ENCODE results near the gene ELF1. TPM values are rescaled to one million over a fixed set of nuclear protein-coding genes. Genes with fewer than 3 reads are reported as not detected.

Gene ELF1
- total and polyA plus RNA-seq, 2 of the 4 experiments (the other 2 are of a cell fraction) = 25.4 to 27.6 TPM

DNA sequence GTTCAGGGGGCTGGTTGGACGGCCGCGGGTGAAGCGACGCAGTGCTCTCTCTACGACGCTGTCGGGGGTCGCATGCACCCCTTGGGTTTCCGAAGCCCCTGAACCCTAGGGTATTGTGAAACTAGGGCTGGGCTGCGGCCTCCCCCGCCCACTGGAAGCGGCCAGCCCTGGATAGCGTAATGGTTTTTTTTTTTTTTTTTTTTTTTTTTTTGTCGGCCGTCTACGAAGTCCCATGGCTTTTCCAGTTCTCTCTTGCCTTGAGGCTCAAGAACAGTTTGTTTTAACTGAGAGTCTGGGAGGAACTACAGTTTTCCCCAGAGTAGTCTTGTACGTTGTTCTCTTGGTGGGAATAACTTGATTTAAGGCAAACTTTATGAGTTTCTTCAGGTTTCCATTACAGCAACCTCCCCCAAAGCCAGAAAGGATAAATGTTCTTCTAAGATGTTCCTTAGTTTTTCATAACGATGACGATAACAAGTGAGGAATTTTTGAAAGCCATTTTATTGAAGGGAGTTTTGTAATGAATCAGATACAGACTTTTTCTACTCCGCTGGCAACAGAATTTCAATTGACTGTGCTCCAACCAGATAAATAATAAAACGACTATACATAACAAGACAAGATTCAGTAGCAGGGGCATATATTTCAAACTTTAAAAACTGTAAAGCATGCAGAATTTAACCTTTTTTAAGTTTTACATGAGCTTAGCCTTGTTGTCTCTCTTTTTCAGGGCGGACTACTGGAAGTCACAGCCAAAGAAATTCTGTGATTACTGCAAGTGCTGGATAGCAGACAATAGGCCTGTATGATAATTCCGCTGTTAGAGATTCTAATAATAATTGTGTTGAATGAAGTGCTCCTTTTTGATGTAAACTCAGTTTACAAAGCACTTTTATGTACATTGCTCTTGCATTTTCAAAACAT, 43.1 kb upstream of the ELF1 start:
- Histone ChIP-seq H3K9me3 (ENCODE audit: control insufficient read depth, insufficient read depth, low read length) (no peaks in the 10 kb centered on the region), H4K20me1 (ENCODE audit: insufficient read depth, low read length) (peaks cover 22% of the 10 kb centered on the region), H3K36me3 (ENCODE audit: control insufficient read depth, insufficient read depth, low read length) (peaks cover 8% of the 10 kb centered on the region), H3K4me2 (ENCODE audit: low read depth, low read length) (peak overlapping the region; percentile 86), H3K18ac (ENCODE audit: low read depth, low read length) (peak overlapping the region; percentile 91), H3K27ac (ENCODE audit: insufficient read depth, low read length) (peak overlapping the region; percentile 93), H3K79me1 (ENCODE audit: low read depth in 1 of 2, low read length in 2 of 2) (peaks cover 6 to 28% of the 10 kb centered on the region in 2 experiments), H3K4me3 (ENCODE audit: insufficient read depth, low read depth, low read length) (peak overlapping the region; percentile 82), H2BK20ac (ENCODE audit: low read depth, low read length) (peak overlapping the region; percentile 81; the same call in 1 of the 2 replicates), H2AFZ (replicated peaks; ENCODE audit: low read length, poor library complexity) (peak overlapping the region; percentile 91), H2BK15ac (ENCODE audit: low read depth, low read length) (peak overlapping the region; percentile 87; the same call in 1 of the 3 replicates), H3K56ac (ENCODE audit: extremely low read depth, insufficient read depth, low read length) (peak overlapping the region; percentile 94), H3K9me1 (ENCODE audit: insufficient read depth, low read length) (peaks cover 4% of the 10 kb centered on the region; the same call in 1 of the 2 replicates), H3K4me1 (ENCODE audit: control insufficient read depth, insufficient read depth, low read length) (peaks cover 6% of the 10 kb centered on the region), H2AK5ac (ENCODE audit: low read depth, low read length) (peak overlapping the region; percentile 63), H3K14ac (replicated peaks; ENCODE audit: low read depth, low read length) (peak overlapping the region; percentile 96), H3K27me3 (ENCODE audit: control insufficient read depth, insufficient read depth, low read length) (no peaks in the 10 kb centered on the region), H3K4ac (ENCODE audit: low read depth, low read length) (peak overlapping the region; percentile 95), H3K23ac (ENCODE audit: low read depth, low read length) (peak overlapping the region; percentile 93), H2BK5ac (ENCODE audit: low read depth, low read length, poor library complexity, severe bottlenecking) (peak overlapping the region; percentile 94), H4K91ac (ENCODE audit: insufficient read depth, low read depth, low read length) (peak overlapping the region; percentile 99), H4K5ac (ENCODE audit: low read depth, low read length) (peak overlapping the region; percentile 90), H3K9ac (ENCODE audit: low read depth, low read length) (peak overlapping the region; percentile 94), H2BK120ac (ENCODE audit: low read depth, low read length) (peak overlapping the region; percentile 73), H2AK9ac (replicated peaks; ENCODE audit: low read depth, low read length, poor library complexity) (peak overlapping the region; percentile 83), H4K8ac (ENCODE audit: low read depth in 2 of 2, low read length in 2 of 2) (peak overlapping the region; percentile 27 to 98)
- no CpG with 5 or more reads among the region's 24 CpGs for WGBS, 2 experiments (ENCODE audit: extremely low coverage in 2 of 2, insufficient read length in 1 of 2)
- intact Hi-C loops (cut with micrococcal nuclease) = loop anchor here (2.0 to 5.0 kb wide), 3 partner anchors 90 to 273 kb away; partner anchors contain the start of genes NAA16 and SLC25A15
- ChIA-PET POLR2A (ENCODE audit: unreplicated experiment) (no interaction called here), CTCF (no interaction called here)
- in situ Hi-C loops (cut with MboI; ENCODE audit: low sequenced_read_pairs) = no loop called here
- TSS peak; percentile 67 for BruUV-seq (replicated peaks)
- TF ChIP-seq RCOR1 (IDR thresholded peaks at IDR 0.05; ENCODE audit: insufficient replicate concordance, low read length) (no peak), RAD21 (IDR thresholded peaks at IDR 0.05; ENCODE audit: low read length) (0 out of 2 replicates have a peak, but pooled peaks have one; percentile 3), CEBPB (IDR thresholded peaks at IDR 0.05; ENCODE audit: low read depth, low read length) (peak; percentile 90)
- dilution Hi-C loops (cut with HindIII; ENCODE audit: low sequenced_read_pairs, unreplicated experiment) = no loop called here
- peak; percentile 9 for ATAC-seq (ENCODE audit: low read depth)
- DNase-seq = peak; percentile 64
